LHCN-M2 (cell line): ENCODE data around the gene TNIK. TPM values are rescaled to one million over a fixed set of nuclear protein-coding genes. Genes with fewer than 3 reads are reported as not detected.

Experiments
- DNase-seq: peaks from one replicate; pipeline ENCODE4 v3.0.0-alpha.2; 2012; ENCODE audit warnings: low read depth
- total RNA-seq: library from RNA; depleted of rRNA; stranded (reverse); fragments of >200 nt; gene quantifications from 2 replicates; pipeline ENCODE4 v1.2.3, GENCODE V29; 2014

Gene TNIK
- total RNA-seq, 1 experiment from 2014 or later: 0.23 TPM

GRCh38 chr3:171342200-171342599 lies 118.0 kb downstream of the TNIK start:
- no peak for DNase-seq

- DNase-seq: no peak
Measured at GRCh38 chr3:171340434-171340833, 119.8 kb downstream of the TNIK start.

DNA sequence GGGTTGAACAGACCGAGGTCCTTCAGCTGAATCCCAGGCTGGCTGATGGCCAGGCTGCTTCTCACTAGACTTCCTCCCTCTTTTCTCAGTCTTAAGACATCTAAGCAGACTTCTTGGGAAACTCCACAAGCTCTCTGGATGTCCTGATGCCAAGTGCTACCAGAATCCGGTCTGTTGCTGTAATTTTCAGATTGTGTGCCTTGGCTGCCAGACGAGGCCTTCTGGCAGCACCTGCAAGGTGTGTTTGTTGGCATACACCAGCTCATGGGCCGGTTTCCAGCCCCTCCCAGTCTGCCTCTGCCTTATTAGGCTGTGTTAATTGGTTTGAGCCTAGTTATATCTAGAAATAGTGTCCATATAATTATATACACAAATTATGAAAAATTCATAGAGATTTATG lies 120.6 kb downstream of the TNIK start:
- DNase-seq: no peak

GRCh38 chr3:171336406-171336805 lies 123.8 kb downstream of the TNIK start:
- no peak for DNase-seq

DNA sequence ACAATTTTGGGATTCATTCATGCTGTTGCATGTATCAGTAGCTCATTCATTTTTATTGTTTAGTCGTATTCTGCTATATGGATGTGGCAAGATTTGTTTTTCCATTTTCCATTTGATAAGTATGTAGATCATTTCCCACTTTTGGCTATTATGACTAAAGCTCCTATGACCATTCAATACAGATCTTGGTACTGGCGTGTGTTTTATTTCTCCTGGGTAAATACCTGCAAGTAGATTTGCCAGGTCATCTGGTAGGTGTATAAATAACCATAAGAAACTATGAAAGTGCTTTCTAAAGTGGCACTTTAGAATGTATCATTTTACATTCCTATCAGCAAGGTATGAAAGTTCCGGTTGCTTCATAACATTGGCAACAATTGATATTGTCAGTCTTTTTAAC lies 124.6 kb downstream of the TNIK start:
- DNase-seq: no peak

GRCh38 chr3:171334465-171334811 lies 125.8 kb downstream of the TNIK start:
- DNase-seq: peak; percentile 89

DNA sequence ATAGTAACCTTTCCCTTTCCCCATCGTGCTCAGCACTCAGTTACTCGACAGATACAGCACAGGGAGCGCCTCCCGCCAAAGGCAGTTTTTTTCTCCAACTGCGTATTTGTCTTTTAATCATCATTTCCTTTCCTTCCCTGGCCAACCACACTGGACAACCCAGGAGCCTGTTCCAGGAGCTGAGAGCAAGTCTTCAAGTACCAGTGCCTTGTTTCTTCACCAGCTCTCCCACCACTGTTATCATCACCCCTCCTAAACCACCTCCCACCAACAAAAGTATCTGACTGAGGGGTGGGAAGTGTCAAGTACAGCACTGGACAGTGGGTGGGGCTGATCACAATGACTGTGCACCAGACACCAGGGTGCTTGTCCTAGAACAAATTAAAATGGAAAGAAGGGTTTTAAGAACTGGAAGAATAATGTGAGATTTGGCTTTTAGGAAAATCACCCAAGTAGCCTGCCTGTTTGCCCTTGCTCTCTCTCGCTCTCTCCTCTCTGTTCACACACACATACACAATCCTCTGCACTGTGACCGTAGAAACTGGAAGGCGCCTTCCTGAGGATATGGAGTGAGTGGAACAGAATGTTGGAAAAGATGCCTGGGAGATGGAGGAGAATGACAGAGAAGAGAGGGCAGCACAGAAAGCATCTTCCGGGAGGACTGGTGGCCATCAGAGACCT lies 126.3 kb downstream of the TNIK start:
- no peak for DNase-seq

GRCh38 chr3:171330938-171331337 lies 129.3 kb downstream of the TNIK start:
- no peak for DNase-seq

DNA sequence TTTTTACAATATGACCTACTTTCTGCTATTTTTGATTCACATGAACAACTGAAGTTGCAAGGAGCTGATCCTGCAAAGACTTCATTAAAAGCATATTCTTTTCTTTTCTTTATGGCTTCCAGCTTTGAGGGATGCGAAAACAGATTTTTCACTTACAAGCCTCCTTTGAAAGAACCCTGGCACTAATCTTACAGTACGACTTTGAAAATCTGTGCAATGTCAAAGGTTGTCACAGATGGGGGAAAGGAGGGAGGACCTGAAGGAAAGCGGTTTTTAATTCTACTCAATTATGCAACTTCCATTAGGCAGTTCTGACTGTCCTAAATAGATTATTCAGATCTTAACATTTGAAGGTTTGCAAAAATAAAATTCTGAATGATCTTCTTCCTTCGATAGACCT lies 130.5 kb downstream of the TNIK start:
- DNase-seq: no peak

DNA sequence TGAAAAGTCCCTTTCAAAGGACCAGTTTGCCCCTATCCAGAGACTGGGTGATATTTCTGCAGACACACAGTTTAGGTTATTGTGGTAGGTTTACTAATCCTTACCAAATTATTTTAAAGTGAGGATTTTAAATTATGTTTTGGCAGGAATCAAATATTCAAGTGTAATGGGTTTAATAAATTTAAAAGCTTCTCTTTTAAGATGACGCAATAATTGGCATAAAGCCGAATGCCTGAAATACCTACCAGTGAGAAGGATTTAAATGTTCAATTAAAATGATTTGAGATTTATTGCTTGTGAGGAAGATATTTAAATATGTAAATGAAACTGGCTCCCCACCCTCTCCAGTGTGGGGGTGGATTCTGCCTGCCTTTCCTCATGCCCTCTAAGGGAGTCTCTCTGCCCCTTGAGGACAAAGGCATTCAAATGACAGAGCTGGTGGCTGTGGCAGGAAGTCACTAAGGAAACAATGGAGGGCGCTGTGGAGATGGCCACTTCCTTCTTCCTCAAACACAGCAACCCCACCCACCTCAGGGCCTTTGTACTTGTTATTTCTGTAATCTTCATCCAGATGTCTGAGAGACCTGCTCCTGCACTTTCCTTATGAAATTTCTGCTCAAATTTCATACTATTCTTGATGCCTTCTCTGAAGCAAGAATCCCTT lies 131.7 kb downstream of the TNIK start:
- DNase-seq: no peak

DNA sequence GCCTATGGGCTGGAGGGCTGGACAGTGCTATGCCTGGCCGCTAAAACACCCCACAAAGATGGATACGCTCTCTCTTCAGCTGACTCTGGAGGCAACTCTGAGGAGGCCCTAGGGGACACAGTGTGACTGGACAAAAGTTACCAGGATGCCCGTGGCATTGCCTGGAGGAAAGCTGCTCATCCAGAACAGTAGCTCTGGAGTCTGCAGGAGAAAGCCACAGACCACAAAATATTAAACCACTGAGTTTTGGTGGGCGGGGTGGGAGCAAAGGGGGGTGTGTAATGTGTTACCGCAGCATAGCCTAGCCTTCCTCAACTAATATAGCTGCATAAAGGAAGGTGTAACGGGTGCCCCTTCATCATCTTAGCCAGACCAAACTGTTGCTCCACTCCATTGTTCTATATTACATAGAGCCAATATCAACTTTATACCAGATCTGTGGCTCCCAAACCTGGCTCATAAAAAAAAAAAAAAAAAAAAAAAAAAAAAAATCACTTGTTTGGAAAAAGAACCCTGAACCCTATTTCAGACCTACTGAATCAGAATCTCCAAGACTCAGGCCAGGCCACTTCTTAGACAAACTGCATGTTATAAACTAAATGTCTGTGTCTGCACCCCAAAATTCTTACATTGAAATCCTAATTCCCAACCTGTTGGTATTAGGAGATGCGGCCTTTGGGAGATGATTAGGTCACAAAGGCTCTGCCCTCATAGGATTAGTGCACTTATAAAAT lies 132.6 kb downstream of the TNIK start:
- DNase-seq: no peak

GRCh38 chr3:171326717-171327440 lies 133.3 kb downstream of the TNIK start:
- DNase-seq: no peak

DNA sequence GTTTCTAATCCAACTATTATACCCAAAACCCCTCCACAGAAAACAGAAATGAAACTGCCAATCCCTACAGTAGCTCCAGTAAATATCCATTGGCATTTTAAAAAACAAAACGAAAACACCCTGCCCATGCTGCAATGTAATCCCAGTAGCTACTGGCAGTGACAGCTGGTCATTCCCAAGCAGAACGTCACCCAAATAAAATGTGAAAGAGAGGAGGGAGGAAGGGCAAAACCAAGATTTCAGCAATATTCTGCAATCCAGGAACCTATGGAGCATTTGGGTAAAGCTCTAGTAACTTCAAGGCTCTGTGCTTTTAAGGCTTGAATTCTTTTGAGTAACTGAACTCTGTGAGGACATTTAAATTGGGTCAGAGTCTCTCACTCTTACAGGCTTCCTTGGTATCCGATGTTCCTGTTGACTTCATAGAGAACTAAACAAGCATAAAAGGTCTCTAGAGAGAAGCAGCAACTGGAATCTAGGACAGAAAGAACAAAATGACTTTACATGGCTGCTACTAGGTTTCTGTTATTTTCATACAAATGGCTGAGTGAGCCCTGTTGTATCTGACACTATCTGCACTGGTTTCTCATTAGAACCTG lies 136.2 kb downstream of the TNIK start:
- peak; percentile 91 for DNase-seq

- no peak for DNase-seq
Measured at GRCh38 chr3:171321559-171322360, 138.4 kb downstream of the TNIK start.

- DNase-seq: no peak
Measured at GRCh38 chr3:171320750-171321558, 139.3 kb downstream of the TNIK start.

GRCh38 chr3:171317171-171317570 lies 143.0 kb downstream of the TNIK start:
- no peak for DNase-seq

- no peak for DNase-seq
Measured at GRCh38 chr3:171315919-171316318, 144.3 kb downstream of the TNIK start.

GRCh38 chr3:171315101-171315500 lies 145.1 kb downstream of the TNIK start:
- no peak for DNase-seq

GRCh38 chr3:171314341-171314740 lies 145.9 kb downstream of the TNIK start:
- DNase-seq: no peak

DNA sequence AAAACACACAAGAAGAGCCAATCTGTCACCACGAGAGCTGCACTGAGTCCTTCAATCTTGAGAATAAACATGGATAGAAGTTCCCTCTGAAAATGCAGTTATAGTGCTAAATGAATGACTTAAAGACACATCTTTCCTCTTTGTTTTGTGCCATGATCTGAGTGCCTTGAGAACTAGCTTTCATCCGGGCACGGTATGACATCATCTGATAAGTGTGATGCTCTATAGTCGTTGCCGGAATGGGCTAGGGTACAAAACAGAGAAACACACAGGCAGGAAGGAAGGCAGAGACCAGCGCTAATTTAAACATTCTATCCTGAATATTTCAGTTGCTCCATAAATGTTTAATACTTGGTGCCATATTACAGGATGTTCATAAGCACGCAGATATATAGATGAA lies 146.5 kb downstream of the TNIK start:
- DNase-seq: no peak
